ENCODE results near the gene SLX4IP.
A peak's percentile ranks its signal among the peaks of the same experiment; 100 is the strongest.

SLX4IP gene

GRCh38 chr20:10430000-10430466 lies 5.1 kb upstream of the SLX4IP start:
- no peak for TF ChIP-seq CTCF (IDR thresholded peaks at IDR 0.05; ENCODE audit: control insufficient read depth, extremely low read depth, insufficient read depth)
- no peak for DNase-seq (ENCODE audit: low read depth)
- no peak overlapping the region for H3K4me3 ChIP-seq (ENCODE audit: low read depth, low read length)

- H3K4me3 ChIP-seq (ENCODE audit: low read depth, low read length): no peak overlapping the region
- no peak for DNase-seq (ENCODE audit: low read depth)
- no peak for TF ChIP-seq CTCF (IDR thresholded peaks at IDR 0.05; ENCODE audit: control insufficient read depth, extremely low read depth, insufficient read depth)
Observed at GRCh38 chr20:10430704-10431103, 4.4 kb upstream of the SLX4IP start.

GRCh38 chr20:10432079-10432478 lies 3.0 kb upstream of the SLX4IP start:
- H3K4me3 ChIP-seq (ENCODE audit: low read depth, low read length): no peak overlapping the region
- DNase-seq (ENCODE audit: low read depth): no peak
- no peak for TF ChIP-seq CTCF (IDR thresholded peaks at IDR 0.05; ENCODE audit: control insufficient read depth, extremely low read depth, insufficient read depth)

GRCh38 chr20:10433014-10433622 lies 2.0 kb upstream of the SLX4IP start:
- no peak for DNase-seq (ENCODE audit: low read depth)
- peak overlapping the region; percentile 87 for H3K4me3 ChIP-seq (ENCODE audit: low read depth, low read length)
- no peak for TF ChIP-seq CTCF (IDR thresholded peaks at IDR 0.05; ENCODE audit: control insufficient read depth, extremely low read depth, insufficient read depth)

- TF ChIP-seq CTCF (IDR thresholded peaks at IDR 0.05; ENCODE audit: control insufficient read depth, extremely low read depth, insufficient read depth): no peak
- DNase-seq (ENCODE audit: low read depth): peak; percentile 74
- peak within 1 kb of the TSS; percentile 87 for H3K4me3 ChIP-seq (ENCODE audit: low read depth, low read length)
Observed at GRCh38 chr20:10433623-10434466, 1.3 kb upstream of the SLX4IP start, which contains the start of gene MKKS. TSS of gene MKKS (minus strand) at chr20:10434222. CDS start at chr20:10413514, 20,708 bp downstream.

GRCh38 chr20:10434467-10434831 lies 656 bp upstream of the SLX4IP start:
- H3K4me3 ChIP-seq (ENCODE audit: low read depth, low read length): peak overlapping the region; percentile 87
- TF ChIP-seq CTCF (IDR thresholded peaks at IDR 0.05; ENCODE audit: control insufficient read depth, extremely low read depth, insufficient read depth): 0 out of 2 replicates have a peak, but pooled peaks have one; percentile 1
- peak; percentile 99 for DNase-seq (ENCODE audit: low read depth)

All from LNCaP clone FGC (cell line).